GM18951 (cell line): ENCODE results near the gene DRAM2.

Experiments
- POLR2A ChIP-seq: IDR thresholded peaks from 4 replicates; pipeline ENCODE4 v1.6.1; 2011; ENCODE audit warnings: mild to moderate bottlenecking; ENCODE audit not compliant: insufficient read length, insufficient read depth; ENCODE audit errors: extremely low read depth
- in situ Hi-C: fragments of 300-500 bp; cut with MboI; formaldehyde crosslinking; loops from one replicate; pipeline ENCODE4 v1.12.0; 2022; ENCODE audit warnings: low sequenced_read_pairs, mixed read lengths, inconsistent platforms; ENCODE audit not compliant: unreplicated experiment

DRAM2 gene

GRCh38 chr1:111139956-111140679 lies at the start of gene DRAM2, which contains the start of gene CEPT1:
Gene DRAM2, minus strand, starts transcription at chr1:111140093. Its CDS starts 8,539 bp downstream, at chr1:111131554.
Gene CEPT1, plus strand, starts transcription at chr1:111140223. Its CDS starts 7,492 bp downstream, at chr1:111147715.
- in situ Hi-C loops = no loop called here

GRCh38 chr1:111184663-111185062 lies 44.8 kb upstream of the DRAM2 start:
- in situ Hi-C loops = no loop called here
- no peak for TF ChIP-seq POLR2A

More at GRCh38 chr1:111139956-111140679, at the start of gene DRAM2, which contains the start of gene CEPT1:
- TF ChIP-seq POLR2A = peak; percentile 83

GRCh38 chr1:111183308-111184069 lies 43.6 kb upstream of the DRAM2 start:
- TF ChIP-seq POLR2A = no peak
- in situ Hi-C loops = no loop called here

- in situ Hi-C loops = no loop called here
- no peak for TF ChIP-seq POLR2A
Observed at GRCh38 chr1:111182052-111182451, 42.2 kb upstream of the DRAM2 start.

GRCh38 chr1:111179968-111180533 lies 40.2 kb upstream of the DRAM2 start:
- no peak for TF ChIP-seq POLR2A
- in situ Hi-C loops = no loop called here

- no peak for TF ChIP-seq POLR2A
- in situ Hi-C loops = no loop called here
Observed at GRCh38 chr1:111176678-111177077, 36.8 kb upstream of the DRAM2 start.

GRCh38 chr1:111175349-111175748 lies 35.5 kb upstream of the DRAM2 start:
- in situ Hi-C loops = no loop called here
- no peak for TF ChIP-seq POLR2A

- in situ Hi-C loops = no loop called here
Observed at GRCh38 chr1:111174070-111174469, 34.2 kb upstream of the DRAM2 start.

GRCh38 chr1:111172463-111172862 lies 32.6 kb upstream of the DRAM2 start:
- no peak for TF ChIP-seq POLR2A
- in situ Hi-C loops = no loop called here

More at GRCh38 chr1:111174070-111174469, 34.2 kb upstream of the DRAM2 start:
- TF ChIP-seq POLR2A = no peak

- in situ Hi-C loops = no loop called here
- TF ChIP-seq POLR2A = no peak
Observed at GRCh38 chr1:111164151-111164550, 24.3 kb upstream of the DRAM2 start.

- no peak for TF ChIP-seq POLR2A
- in situ Hi-C loops = no loop called here
Observed at GRCh38 chr1:111163363-111163762, 23.5 kb upstream of the DRAM2 start.

GRCh38 chr1:111162488-111162880 lies 22.6 kb upstream of the DRAM2 start:
- TF ChIP-seq POLR2A = no peak
- in situ Hi-C loops = no loop called here

GRCh38 chr1:111161843-111162487 lies 22.1 kb upstream of the DRAM2 start:
- no peak for TF ChIP-seq POLR2A
- in situ Hi-C loops = no loop called here
